Bone marrow (tissue), 2 donors: ENCODE data around the gene RAB30.
A peak's percentile ranks its signal among the peaks of the same experiment; 100 is the strongest.

ENCODE experiments used
- DNase-seq, 2 donors: peaks; one replicate each; lab custom pipeline; 2025; lab: John Stamatoyannopoulos, UW

Gene RAB30

GRCh38 chr11:83070731-83071566 lies 748 bp downstream of the RAB30 start:
- DNase-seq, result peak in 1 of 2 donors; percentile 32

GRCh38 chr11:83070044-83070701 lies 1.5 kb downstream of the RAB30 start:
- DNase-seq, result no peak

- no peak for DNase-seq
Measured at GRCh38 chr11:83069441-83070043, 2.2 kb downstream of the RAB30 start.

- DNase-seq, result no peak
Measured at GRCh38 chr11:83068568-83068967, 3.1 kb downstream of the RAB30 start.

GRCh38 chr11:83064011-83064410 lies 7.7 kb downstream of the RAB30 start:
- no peak for DNase-seq

- no peak for DNase-seq
Measured at GRCh38 chr11:83063073-83063754, 8.5 kb downstream of the RAB30 start.

GRCh38 chr11:83061883-83062282 lies 9.8 kb downstream of the RAB30 start:
- no peak for DNase-seq

- no peak for DNase-seq
Measured at GRCh38 chr11:83060965-83061364, 10.7 kb downstream of the RAB30 start.

GRCh38 chr11:83057721-83058120 lies 14.0 kb downstream of the RAB30 start:
- DNase-seq, result no peak

- no peak for DNase-seq
Measured at GRCh38 chr11:83056611-83057010, 15.1 kb downstream of the RAB30 start.

GRCh38 chr11:83056204-83056603 lies 15.5 kb downstream of the RAB30 start:
- DNase-seq, result no peak

GRCh38 chr11:83054904-83055380 lies 16.8 kb downstream of the RAB30 start:
- no peak for DNase-seq

- DNase-seq, result no peak
Measured at GRCh38 chr11:83054001-83054400, 17.7 kb downstream of the RAB30 start.

GRCh38 chr11:83051760-83052671 lies 19.7 kb downstream of the RAB30 start:
- DNase-seq, result no peak

- no peak for DNase-seq
Measured at GRCh38 chr11:83047515-83048225, 24.0 kb downstream of the RAB30 start.

- no peak for DNase-seq
Measured at GRCh38 chr11:83046621-83047172, 25.0 kb downstream of the RAB30 start.

- DNase-seq, result no peak
Measured at GRCh38 chr11:83044958-83045712, 26.6 kb downstream of the RAB30 start.

- no peak for DNase-seq
Measured at GRCh38 chr11:83042964-83043711, 28.6 kb downstream of the RAB30 start.

GRCh38 chr11:83041126-83041525 lies 30.6 kb downstream of the RAB30 start:
- no peak for DNase-seq
